Activated CD8-positive, alpha-beta memory T cell treated with anti-CD3 and anti-CD28 coated beads for 48 hours (primary cell): ENCODE data around the gene IQCC.

Experiments used
- DNase-seq, 3 experiments: peaks; one replicate each; pipeline ENCODE4 v3.0.0-alpha.2; 2020; ENCODE audit warnings: low read depth in 2 of 3, low spot score in 2 of 3

IQCC gene

DNA sequence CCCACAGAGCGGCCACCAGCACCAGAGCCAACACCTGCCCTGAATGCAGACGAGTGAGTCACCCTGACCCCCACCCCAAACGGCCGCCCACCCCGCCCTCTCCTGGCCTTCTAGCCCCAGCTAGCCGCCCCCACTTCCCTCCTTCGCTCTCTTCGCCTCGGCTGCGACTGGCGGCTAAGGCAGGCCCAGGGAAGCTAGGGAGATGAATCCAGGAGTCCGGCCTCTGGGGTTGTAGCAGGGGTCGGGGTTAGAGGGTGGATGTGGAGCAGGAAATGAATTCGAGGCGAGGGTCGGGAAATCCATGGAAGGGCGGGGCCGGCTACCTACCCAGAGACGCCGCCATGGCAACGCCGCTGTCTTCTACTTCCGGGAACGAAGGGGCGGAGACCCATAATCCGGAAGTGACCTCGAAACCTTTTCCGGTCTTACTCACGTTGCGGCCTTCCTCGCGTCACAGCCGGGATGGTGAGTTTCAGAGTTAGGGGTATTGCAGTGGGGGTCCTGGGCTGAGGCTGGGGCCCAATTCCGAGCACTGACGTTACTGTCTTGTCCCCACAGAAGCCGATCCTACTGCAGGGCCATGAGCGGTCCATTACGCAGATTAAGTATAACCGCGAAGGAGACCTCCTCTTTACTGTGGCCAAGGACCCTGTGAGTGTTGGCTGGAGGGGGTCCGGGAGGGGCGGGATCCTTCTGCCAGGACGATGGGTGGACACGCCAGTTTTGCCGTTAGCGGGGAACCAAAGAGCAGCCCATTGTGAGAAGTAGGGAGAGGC is 16.7 kb downstream of the IQCC start, which contains the start of the genes EIF3I and TMEM234:
Gene EIF3I (plus strand): TSS at position 428 of the 776 bp plus-strand sequence. CDS start 35 bp downstream, at position 463.
Gene TMEM234 (minus strand): TSS at position 374 of the 776 bp plus-strand sequence. CDS start 31 bp downstream, at position 343.
- peak; percentile 72 to 75 (median 72) for DNase-seq

DNA sequence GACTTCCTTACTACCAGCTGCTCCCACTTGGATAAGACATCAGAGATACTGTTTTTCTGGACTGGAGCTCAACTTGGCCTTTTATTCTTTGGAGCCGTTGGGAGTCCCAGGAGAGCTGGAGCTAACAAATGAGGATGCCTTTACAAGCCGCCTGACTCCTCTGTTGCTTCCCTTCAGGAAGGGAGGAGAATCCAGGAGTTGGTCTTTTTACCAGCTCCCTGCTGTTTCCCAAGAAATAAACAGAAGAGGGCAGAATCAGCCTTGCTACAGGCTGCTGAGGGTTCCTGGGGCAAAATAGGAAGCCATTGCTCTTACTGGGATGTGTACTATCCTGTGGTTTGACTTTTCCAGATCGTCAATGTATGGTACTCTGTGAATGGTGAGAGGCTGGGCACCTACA is 18.2 kb downstream of the IQCC start:
- no peak for DNase-seq

DNA sequence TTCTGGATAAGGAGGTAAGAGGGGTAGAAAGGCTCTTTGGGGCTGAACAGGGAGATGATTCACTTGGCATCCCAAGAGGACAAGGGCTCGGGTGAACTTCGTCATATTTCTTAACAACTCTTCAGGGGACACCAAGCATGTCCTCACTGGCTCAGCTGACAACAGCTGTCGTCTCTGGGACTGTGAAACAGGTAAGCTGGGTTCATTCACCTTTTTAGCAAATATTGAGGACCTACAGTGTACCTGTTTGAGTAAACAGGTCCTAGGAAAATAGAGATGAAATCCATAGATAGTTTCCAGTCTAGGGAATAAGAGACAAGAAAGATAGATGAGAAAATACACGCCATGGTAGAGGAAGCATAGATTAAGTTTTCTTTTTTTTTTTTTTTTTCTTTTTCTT is 18.8 kb downstream of the IQCC start:
- DNase-seq, result no peak

DNA sequence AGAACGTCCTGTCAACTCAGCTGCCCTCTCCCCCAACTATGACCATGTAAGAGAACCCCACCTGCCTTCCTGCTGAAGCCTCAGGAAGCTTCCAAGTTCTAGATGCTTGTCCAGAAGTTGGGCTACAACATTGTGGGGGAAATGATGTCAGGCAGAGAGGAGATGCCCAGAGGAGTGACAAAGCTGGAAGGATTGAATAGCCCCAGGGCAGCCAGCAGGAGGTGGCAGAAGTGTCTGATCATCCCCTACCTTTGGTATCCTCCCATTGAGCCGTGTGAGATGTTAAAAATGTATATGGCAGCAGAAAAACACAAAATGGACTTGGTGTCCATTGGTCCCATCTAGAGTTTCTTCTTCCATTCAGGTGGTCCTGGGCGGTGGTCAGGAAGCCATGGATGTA is 23.3 kb downstream of the IQCC start:
- DNase-seq, result no peak

DNA sequence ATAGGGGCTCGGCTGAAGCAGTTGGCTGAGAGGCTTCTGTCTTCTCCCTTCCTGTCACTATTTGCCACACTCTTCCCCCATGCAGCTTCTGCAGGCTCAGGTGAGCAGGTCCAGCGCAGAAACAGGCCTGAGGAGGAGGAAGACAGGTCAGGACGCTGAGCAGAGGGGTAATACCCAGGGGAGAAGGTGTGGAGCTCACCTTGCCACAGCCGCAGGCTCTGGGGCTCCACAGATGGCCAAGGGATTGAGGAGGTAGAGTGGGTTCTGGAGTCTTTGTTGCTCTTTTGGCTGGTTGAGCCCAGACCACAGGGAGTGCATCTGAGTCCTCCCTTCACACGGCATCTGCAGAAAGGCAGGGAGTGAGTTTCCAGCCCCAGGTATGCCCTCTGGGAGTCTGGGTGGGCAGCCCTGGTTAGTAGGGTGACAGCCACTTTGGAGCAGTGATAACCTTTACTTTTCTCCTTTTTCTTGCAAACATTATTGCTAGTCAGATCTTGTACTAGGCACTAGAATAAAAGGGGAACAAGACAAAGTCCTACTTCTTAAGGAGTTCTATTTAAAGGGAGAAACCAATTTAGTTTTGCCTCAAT is 26.5 kb downstream of the IQCC start:
- DNase-seq, result no peak

DNA sequence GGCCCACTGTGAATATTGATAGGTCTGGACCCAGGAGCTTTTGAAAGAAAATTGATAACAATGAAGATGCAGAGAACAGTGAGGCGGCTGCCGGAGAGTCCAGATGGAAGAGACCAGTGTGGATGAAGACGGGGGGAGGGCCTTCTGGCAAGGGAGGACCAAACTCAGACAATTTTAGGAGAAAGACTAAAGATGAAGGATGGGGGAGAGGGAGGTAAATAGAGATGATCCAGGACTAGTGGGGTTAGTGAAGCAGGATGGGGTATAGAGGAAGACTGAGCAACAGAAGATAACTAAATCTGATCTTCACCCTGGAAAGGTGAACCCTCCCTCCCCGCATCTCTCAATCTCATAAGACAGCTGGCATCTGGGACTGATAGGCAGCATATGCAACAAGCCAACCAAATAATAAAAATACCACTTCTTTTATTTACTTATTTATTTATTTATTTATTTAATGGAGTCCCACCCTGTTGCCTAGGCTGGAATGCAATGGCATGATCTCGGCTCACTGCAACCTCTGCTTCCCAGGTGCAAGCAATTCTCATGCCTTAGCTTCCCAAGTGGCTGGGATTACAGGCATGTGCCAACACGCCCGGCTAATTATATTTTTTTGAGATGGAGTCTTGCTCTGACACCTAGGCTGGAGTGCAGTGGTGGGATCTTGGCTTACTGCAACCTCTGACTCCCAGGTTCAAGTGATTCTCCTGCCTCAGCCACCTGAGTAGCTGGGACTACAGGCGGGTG is 27.3 kb downstream of the IQCC start:
- no peak for DNase-seq

DNA sequence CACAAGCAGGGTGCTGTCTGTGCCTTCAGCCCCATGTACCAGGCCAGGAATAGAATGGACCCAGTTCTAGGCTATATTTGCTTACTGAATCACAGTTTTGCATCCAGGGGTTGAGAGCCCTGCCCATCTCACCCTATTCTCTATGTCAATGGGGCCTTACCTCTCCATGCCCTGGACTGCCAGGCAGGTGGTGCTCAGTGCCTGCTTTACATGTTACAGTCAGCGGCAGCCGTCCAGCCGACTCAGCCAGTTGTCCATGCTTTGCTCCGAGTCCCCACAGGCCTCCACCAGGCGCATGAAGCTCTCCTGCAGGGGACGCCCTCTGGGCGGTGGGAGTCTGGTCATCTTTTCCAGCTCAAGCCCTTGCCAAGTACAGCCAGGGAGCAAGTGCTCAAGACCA is 29.3 kb downstream of the IQCC start:
- DNase-seq, result no peak

DNA sequence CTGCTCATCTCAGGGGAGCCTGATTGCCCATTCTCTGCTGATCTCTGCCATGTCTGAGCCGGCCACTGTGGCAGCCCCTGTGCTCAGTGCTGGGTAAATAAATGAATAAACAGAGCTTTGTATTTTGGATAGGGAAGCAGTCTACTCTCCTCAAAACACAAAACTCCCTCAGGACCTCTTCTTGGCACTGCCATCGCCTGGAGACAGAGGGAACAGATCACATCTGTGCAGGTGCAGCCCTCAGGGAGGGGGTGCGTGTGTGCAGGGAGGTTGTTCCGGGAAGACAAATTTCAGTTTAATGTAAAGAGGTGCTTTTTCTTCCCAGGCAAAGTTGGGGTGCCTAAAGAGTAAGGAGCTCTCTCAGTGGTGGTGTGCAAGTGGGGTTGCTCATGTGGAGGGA is 33.9 kb downstream of the IQCC start:
- DNase-seq, result no peak

DNA sequence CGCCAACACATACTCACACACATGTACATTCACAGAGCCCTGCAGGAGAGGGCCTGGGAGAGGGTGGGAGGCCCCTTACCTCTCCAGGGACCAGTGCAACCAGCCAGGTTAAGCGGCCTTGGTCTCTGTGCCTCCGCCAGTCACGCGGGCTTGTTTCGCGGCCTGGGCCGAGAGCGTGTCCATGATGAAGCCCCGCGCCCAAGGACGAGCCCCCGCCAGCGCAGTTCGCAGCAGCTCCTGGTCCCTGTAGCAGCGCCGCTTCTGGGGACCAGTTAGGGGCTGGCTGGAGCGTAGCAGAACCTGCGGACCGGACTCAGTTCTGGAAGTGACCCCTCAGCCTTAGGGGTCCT is 34.3 kb downstream of the IQCC start:
- no peak for DNase-seq

DNA sequence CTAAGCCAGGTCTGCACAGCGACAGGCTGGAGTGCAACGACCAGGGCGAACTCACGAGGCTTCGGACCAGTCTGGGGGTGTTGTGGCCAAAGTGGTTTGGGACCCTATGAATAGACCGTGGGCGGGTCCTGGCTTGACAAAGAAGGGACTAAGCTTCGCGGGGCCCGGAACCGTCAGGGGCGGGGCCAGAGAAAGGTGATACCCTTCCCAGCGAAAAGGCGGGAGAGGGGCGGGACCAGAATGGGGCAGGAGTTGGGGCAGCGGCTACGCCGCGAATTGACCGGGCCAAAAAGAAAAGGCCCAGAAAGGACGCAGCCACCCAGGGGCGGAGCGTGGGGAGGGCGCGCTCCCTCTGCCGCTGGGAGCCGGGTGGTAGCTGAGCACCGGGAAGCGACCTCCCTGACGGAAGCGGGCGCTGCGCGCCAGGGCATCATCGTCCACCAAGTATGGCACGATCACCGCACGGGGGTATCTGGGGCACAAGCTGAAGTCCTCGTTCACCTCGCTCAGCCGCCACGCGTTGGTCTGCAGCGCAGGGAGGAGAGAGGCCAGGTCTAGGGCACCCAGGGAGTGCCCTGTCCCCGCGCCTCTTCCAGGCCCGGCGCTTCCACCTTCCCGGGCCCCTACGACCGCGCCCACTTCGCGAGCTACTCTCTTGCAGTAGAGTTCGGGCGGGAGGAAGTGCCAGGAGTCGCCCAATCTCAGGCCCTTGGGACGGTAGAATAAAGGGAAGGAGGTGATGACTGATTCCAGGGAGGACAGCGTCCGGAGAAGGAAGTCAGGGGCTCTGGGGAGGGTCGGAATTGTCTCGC is 34.9 kb downstream of the IQCC start:
- DNase-seq, result no peak

DNA sequence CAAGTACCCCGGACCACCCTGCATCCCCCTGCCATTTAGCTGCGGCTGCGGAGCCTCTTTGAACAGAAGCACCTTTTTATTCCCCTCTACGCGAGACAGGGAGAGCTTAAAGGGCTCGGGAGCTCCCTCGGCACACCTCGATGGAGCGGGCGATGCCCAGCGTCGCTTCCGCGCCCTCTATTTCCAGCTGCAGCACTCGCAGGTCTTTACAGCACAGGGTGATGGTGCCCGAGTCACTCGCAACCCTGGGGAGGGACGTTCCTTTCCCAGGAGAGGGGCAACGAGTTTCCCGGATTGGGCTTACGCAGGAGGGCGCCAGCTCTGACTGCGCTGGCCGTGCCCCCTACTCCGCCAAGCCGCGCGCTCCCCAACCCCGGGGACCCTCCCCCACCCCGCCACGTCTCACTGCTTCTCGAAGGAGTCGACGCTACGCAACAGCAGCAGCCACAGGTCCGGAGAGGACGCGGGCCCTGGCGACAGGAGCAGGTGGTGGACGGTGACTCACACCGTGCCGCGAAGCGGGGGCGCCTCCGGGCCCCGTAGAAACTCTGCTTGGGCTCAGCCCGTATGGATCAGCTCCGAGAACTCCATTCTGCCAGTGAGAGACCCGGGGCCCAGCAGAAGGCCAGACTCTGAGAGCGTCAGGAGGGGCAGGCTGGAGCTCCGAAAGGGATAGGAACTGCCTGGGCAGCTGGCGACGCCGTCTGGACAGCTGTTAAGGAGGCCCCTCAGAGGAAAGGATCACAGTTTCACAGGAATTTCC is 35.7 kb downstream of the IQCC start:
- no peak for DNase-seq

DNA sequence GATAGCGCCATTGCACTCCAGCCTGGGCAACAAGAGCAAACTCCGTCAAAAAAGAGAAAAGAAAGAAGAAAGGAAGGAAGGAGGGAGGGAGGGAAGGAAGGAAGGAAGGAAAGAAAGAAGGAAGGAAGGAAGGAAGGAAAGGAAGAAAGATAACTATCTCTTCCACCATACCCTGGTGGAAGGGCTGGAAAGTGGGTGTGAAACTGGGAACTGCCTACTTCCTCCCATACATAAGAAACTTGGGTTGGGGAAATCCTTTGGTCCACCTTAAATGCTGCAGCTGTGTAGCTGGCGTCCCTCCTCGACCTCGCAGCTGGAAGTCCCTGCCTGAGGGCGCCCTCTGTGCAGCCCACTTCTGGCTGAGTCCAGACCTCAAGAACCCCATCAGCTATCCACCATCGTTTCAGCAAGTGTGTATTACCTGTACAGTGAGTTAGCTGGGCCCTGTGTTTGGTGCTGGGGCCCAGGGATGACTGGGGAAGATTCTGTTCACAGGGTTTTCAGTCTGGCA is 36.9 kb downstream of the IQCC start:
- no peak for DNase-seq

DNA sequence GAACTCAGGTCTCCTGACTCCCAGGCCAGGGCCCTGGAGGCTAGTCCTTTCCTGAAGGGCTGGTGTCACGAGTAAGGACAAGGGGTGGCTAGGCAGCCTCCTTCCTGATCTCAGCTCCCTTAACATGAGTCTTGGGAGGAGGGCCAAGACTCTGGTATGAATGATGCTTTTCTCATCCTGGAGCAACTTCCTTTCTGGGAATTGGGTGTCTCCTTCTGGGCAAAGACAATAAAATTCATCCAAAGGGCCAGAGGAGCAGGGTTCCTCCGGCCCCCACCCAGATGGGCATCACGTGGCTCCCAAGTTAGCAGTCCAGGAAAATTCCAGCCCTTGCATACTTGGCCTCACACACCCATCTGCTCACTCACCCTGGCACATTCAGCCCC is 41.4 kb downstream of the IQCC start, which contains the start of gene FAM167B:
Gene FAM167B (plus strand): TSS at position 335 of the 386 bp plus-strand sequence. CDS start 200 bp downstream, outside the sequence.
- no peak for DNase-seq

DNA sequence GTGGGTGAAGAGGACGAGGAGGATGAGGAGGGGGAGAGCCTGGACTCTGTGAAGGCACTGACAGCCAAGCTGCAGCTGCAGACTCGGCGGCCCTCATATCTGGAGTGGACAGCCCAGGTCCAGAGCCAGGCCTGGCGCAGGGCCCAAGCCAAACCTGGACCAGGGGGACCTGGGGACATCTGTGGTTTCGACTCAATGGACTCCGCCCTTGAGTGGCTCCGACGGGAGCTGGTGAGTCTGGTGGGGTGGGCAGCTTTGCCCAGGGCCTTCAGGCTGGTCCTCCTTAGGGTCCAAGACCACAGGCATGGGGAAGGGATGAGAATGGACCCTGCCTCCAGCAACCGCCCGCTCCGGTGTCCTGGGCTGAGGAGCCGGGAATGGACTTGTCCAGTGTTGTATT is 42.0 kb downstream of the IQCC start:
- no peak for DNase-seq

DNA sequence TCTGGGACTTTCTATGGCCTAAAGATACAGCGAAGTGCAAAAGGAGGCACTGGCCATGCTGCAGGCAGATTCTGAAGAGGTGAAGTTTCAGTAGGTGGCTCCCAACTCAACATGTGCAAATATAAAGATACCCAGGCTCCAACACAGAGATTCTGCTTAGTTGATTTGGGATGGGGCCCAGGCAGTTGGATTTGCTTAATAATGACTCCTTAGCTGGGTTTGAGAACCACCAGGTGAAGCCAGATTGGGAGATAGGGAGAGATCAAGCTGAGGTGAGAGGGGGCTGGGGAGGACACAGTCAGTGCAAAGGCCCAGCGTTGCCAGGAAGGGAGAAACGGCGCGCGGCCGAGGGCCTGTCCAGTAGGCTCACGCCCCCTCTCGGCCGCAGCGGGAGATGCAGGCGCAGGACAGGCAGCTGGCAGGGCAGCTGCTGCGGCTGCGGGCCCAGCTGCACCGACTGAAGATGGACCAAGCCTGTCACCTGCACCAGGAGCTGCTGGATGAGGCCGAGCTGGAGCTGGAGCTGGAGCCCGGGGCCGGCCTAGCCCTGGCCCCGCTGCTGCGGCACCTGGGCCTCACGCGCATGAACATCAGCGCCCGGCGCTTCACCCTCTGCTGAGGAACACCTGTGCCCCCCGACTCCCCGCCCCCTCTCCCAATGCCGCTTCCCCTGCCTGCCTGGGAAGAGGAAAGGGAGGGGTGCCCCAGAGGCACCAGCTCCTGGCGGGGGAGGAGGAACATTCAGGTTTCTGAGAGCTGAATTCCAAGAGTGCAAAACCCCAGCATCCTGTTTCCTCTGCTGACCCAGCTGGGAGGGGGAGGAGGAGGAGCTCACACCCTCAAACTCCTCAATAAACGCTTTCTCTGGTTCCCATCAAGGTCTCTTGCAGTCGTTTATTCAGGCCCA is 42.8 kb downstream of the IQCC start:
- DNase-seq, result peak; percentile 62 to 80 (median 72)

DNA sequence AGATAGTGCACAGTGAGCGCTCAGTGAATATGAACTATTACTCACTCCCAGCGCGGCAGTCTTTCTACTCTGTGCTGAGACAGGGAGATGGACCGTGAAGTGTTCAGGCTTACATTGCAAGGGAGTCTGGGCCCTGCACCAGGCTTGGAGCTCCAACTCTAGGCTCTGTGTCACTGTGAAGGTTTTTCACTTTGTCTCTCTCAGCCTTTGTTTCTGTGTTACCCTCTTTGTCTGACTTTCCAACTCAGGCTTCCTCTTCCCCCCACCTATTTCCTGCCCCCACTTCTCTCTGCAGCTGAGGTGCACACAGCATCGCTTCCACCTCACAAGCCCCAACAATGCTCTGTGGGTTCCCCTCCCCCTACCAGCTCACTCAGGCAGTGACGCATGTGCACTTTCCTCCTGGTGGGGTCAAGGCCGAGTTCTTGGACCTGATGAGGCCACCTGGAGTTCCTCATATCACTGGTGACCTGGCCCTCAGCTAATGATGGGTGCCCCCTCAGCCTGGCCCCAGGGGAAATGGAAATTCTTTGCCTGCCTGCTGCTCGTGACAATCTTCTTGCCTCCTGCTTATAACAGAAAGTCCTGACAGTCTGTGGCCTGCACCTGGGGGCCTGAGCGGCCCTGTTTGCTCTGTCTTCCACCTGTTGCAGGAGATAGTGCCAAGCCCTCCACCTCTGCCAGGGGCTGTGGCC is 44.5 kb downstream of the IQCC start:
- peak; percentile 47 to 63 (median 55) for DNase-seq

DNA sequence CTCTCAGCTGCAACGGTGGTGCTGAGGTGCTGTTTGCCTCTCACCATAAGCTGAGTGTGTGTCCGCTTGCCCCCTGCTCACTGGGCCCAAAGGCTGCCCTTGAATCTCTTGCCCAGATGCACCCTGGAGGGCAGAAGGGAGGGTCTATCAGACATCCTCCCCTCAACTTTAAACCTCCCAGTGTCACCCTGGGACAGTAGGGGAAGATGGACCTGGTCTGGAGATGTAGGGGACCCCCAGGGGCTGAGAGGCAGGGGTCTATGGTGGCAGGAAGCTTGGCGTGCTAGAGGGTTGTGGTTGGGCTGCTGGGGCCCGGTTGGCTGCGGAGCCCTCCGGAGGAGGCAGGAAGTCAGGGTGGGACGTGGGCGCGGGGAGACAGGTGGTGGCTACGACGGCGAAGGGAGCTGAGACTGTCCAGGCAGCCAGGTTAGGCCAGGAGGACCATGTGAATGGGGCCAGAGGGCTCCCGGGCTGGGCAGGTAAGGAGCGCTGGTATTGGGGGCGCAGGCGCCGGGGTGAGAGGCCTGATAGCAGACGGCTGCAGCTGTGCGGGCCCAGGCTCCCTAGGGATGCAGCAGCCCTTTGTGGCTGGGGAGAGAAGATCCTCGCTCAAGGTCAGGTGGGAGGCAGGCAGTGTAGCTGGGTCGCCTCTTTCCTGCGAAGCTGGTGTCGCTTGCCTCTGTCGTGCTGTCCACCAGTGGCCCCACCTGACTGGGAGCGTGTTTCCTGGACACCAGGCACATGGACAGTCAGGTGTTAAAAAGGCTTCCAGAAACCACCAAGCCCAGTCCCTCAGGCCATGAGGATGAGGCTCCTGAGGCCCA is 45.6 kb downstream of the IQCC start, which contains the start of gene LCK:
Gene LCK (plus strand): TSS at position 373 of the 824 bp plus-strand sequence. CDS start 23,065 bp downstream, outside the sequence.
- DNase-seq, result peak; percentile 59 to 69 (median 60)
